Prostate gland (tissue), 2 donors: ENCODE data around the gene CLDN6.

ENCODE experiments used
- POLR2A ChIP-seq: fragments of 450-650 bp; IDR thresholded peaks from one replicate; pipeline ENCODE4 v1.6.1; 2016; ENCODE audit warnings: antibody characterized with exemption, mild to moderate bottlenecking
- POLR2AphosphoS5 ChIP-seq: sonication (generic); formaldehyde crosslinking; IDR thresholded peaks from one replicate; pipeline ENCODE4 v1.6.1; 2017; ENCODE audit warnings: antibody characterized with exemption
- TF ChIP-seq, protein P1 (sequence below), 4 experiments: fragments of 200-600 bp in 2 of 4; fragments of 450-650 bp in 2 of 4; sonication (generic) in 2 of 4; IDR thresholded peaks; 1 replicate in 3 of 4; 2 replicates in 1 of 4; pipeline ENCODE4 v1.5.1; 2016 to 2019; ENCODE audit warnings: antibody characterized with exemption in 4 of 4, mild to moderate bottlenecking in 2 of 4, moderate library complexity in 2 of 4

DNA sequence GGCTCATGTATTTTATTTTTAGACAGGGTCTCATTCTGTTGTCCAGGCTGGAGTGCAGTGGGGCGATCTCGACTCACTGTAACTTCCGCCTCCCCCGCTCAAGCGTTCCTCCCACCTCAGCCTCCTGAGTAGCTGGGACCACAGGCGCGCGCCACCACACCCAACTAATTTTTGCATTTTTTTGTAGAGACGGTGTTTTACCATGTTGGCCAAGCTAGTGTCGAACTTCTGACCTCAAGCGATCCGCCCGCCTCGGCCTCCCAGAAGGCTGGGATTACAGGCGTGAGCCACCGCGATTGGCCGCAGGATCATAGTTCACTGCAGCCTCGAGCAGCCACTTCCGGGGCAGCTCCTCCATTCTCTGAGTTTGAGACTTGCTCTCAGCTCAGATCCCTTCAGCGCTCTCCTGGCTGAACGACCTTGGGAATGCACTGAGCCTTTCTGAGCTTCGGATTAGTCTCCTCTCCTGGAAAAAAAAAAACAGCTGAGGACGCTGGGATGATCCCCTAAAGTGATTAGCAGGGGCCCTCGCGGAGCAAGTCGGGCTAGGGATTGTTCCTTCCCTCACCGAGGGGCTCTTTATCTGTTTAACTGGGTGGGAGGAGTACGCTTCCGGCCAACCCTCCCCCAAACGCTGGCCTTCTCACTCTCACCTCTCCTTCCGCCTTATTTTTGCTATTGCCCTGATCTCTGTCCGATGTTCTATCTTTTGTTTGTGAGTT lies 36.6 kb downstream of the CLDN6 start:
- TF ChIP-seq POLR2A: no peak
- TF ChIP-seq, protein P1, sequence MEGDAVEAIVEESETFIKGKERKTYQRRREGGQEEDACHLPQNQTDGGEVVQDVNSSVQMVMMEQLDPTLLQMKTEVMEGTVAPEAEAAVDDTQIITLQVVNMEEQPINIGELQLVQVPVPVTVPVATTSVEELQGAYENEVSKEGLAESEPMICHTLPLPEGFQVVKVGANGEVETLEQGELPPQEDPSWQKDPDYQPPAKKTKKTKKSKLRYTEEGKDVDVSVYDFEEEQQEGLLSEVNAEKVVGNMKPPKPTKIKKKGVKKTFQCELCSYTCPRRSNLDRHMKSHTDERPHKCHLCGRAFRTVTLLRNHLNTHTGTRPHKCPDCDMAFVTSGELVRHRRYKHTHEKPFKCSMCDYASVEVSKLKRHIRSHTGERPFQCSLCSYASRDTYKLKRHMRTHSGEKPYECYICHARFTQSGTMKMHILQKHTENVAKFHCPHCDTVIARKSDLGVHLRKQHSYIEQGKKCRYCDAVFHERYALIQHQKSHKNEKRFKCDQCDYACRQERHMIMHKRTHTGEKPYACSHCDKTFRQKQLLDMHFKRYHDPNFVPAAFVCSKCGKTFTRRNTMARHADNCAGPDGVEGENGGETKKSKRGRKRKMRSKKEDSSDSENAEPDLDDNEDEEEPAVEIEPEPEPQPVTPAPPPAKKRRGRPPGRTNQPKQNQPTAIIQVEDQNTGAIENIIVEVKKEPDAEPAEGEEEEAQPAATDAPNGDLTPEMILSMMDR (IDR thresholded peaks at IDR 0.05): no peak
- no peak for TF ChIP-seq POLR2AphosphoS5
